Skeletal muscle cell (primary cell): Measurements from ENCODE around the gene ADGRV1.
"Not testable (repeated sequence)": the region's sequence is repeated elsewhere in the genome, so short reads cannot be mapped to it uniquely, and the experiment has no call there.

ENCODE experiments used
- DNase-seq: peaks from one replicate; pipeline ENCODE4 v3.0.0-alpha.2; 2010; ENCODE audit warnings: low read depth
- H3K4me3 ChIP-seq: 2 replicates; pipeline ENCODE4 v1.5.1; 2011; ENCODE audit warnings: low read depth, mild to moderate bottlenecking, control low read depth, low read length, moderate library complexity

The ADGRV1 gene

GRCh38 chr5:90847606-90848005, 289.0 kb downstream of the ADGRV1 start:
- not testable (repeated sequence) for H3K4me3 ChIP-seq, DNase-seq

- no peak overlapping the region for H3K4me3 ChIP-seq
- DNase-seq, result no peak
Observed at GRCh38 chr5:90849939-90850338, 291.3 kb downstream of the ADGRV1 start.

GRCh38 chr5:90852531-90852930, 293.9 kb downstream of the ADGRV1 start:
- DNase-seq, result no peak
- no peak overlapping the region for H3K4me3 ChIP-seq

- no peak overlapping the region for H3K4me3 ChIP-seq
- no peak for DNase-seq
Observed at GRCh38 chr5:90853750-90854149, 295.2 kb downstream of the ADGRV1 start.

GRCh38 chr5:90854169-90854568, 295.6 kb downstream of the ADGRV1 start:
- H3K4me3 ChIP-seq, result no peak overlapping the region
- no peak for DNase-seq

GRCh38 chr5:90855296-90856010, 296.9 kb downstream of the ADGRV1 start:
- no peak overlapping the region for H3K4me3 ChIP-seq
- DNase-seq, result no peak

- no peak for DNase-seq
- H3K4me3 ChIP-seq, result no peak overlapping the region
Observed at GRCh38 chr5:90861843-90862586, 303.4 kb downstream of the ADGRV1 start.

- H3K4me3 ChIP-seq, result no peak overlapping the region
- no peak for DNase-seq
Observed at GRCh38 chr5:90865180-90865579, 306.6 kb downstream of the ADGRV1 start.

- no peak overlapping the region for H3K4me3 ChIP-seq
- DNase-seq, result no peak
Observed at GRCh38 chr5:90866333-90866732, 307.7 kb downstream of the ADGRV1 start.

GRCh38 chr5:90866915-90867731, 308.5 kb downstream of the ADGRV1 start:
- DNase-seq, result no peak
- no peak overlapping the region for H3K4me3 ChIP-seq

GRCh38 chr5:90868799-90869198, 310.2 kb downstream of the ADGRV1 start:
- no peak for DNase-seq
- no peak overlapping the region for H3K4me3 ChIP-seq

- no peak for DNase-seq
- H3K4me3 ChIP-seq, result no peak overlapping the region
Observed at GRCh38 chr5:90871391-90871991, 312.9 kb downstream of the ADGRV1 start.

- H3K4me3 ChIP-seq, result no peak overlapping the region
- no peak for DNase-seq
Observed at GRCh38 chr5:90873033-90873517, 314.5 kb downstream of the ADGRV1 start.

- DNase-seq, result no peak
- H3K4me3 ChIP-seq, result no peak overlapping the region
Observed at GRCh38 chr5:90874066-90874465, 315.5 kb downstream of the ADGRV1 start.

- no peak for DNase-seq
- no peak overlapping the region for H3K4me3 ChIP-seq
Observed at GRCh38 chr5:90875456-90875855, 316.9 kb downstream of the ADGRV1 start.

- H3K4me3 ChIP-seq, result no peak overlapping the region
Observed at GRCh38 chr5:90876366-90876765, 317.8 kb downstream of the ADGRV1 start.

GRCh38 chr5:90877049-90877448, 318.5 kb downstream of the ADGRV1 start:
- no peak overlapping the region for H3K4me3 ChIP-seq
- DNase-seq, result no peak

More at GRCh38 chr5:90876366-90876765, 317.8 kb downstream of the ADGRV1 start:
- DNase-seq, result no peak

GRCh38 chr5:90878081-90878480, 319.5 kb downstream of the ADGRV1 start:
- H3K4me3 ChIP-seq, result no peak overlapping the region
- no peak for DNase-seq

GRCh38 chr5:90878549-90879196, 320.1 kb downstream of the ADGRV1 start:
- DNase-seq, result no peak
- H3K4me3 ChIP-seq, result no peak overlapping the region
